Cerebellar cortex (tissue), 1 donor: ENCODE data around the gene OSBPL7.
A peak's percentile ranks its signal among the peaks of the same experiment; 100 is the strongest.

Experiments used
- DNase-seq: peaks from one replicate; pipeline ENCODE4 v3.0.0-alpha.2; 2015; ENCODE audit warnings: low spot score

Gene OSBPL7, protein sequence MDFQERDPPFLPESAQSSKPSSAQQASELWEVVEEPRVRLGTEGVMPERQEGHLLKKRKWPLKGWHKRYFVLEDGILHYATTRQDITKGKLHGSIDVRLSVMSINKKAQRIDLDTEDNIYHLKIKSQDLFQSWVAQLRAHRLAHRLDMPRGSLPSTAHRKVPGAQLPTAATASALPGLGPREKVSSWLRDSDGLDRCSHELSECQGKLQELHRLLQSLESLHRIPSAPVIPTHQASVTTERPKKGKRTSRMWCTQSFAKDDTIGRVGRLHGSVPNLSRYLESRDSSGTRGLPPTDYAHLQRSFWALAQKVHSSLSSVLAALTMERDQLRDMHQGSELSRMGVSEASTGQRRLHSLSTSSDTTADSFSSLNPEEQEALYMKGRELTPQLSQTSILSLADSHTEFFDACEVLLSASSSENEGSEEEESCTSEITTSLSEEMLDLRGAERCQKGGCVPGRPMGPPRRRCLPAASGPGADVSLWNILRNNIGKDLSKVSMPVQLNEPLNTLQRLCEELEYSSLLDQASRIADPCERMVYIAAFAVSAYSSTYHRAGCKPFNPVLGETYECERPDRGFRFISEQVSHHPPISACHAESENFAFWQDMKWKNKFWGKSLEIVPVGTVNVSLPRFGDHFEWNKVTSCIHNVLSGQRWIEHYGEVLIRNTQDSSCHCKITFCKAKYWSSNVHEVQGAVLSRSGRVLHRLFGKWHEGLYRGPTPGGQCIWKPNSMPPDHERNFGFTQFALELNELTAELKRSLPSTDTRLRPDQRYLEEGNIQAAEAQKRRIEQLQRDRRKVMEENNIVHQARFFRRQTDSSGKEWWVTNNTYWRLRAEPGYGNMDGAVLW

GRCh38 chr17:47821424-47822391, at the start of gene OSBPL7:
Gene OSBPL7 (minus strand): TSS chr17:47821794. CDS start chr17:47820278, 1,516 bp downstream.
- peak; percentile 77 for DNase-seq

- DNase-seq, result no peak
Measured at GRCh38 chr17:47871048-47871447, 49.5 kb upstream of the OSBPL7 start.

DNA sequence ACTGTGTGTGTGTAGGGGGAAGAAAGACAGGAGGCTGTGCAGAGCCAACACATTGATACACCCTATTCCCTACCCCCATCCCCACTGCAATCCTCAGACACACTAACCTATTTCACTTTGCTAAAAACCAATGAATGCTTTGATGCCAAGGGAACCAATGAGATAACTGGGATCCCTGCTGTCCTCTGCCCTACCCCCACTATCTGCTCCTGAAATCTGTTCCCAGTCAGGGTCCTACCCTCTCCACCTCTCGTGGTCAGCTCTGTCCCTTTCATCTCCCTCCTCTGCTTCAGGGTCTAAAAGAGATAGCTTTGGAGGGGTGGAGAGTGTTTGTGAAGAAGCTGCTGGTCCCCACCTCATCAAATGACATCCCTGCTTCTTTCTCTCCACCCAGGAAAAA, 48.5 kb upstream of the OSBPL7 start:
- DNase-seq, result no peak

GRCh38 chr17:47869114-47869513, 47.5 kb upstream of the OSBPL7 start:
- DNase-seq, result no peak

- no peak for DNase-seq
Measured at GRCh38 chr17:47867813-47868533, 46.4 kb upstream of the OSBPL7 start.

GRCh38 chr17:47866941-47867340, 45.3 kb upstream of the OSBPL7 start:
- no peak for DNase-seq

DNA sequence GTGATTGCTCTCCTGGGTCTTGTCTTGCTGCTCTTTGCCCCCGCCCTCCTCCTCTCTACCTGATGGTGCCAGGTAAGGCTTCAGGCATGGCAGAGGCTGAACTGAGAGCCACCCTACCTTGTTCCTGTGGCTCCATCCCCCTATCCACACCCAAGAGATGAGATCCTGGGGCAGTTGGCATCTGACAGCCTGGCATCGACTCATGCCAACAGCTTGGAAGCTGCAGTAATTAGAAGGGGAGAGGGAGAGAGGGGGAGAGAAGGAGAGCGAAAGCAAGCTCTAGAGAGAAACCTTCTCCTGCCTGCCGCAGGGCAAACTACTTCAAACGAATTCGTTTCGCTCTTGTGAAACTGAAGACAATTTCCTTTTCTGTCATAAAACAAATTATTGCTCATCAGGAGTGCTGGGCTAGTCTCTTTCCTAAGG, 43.2 kb upstream of the OSBPL7 start:
- no peak for DNase-seq

DNA sequence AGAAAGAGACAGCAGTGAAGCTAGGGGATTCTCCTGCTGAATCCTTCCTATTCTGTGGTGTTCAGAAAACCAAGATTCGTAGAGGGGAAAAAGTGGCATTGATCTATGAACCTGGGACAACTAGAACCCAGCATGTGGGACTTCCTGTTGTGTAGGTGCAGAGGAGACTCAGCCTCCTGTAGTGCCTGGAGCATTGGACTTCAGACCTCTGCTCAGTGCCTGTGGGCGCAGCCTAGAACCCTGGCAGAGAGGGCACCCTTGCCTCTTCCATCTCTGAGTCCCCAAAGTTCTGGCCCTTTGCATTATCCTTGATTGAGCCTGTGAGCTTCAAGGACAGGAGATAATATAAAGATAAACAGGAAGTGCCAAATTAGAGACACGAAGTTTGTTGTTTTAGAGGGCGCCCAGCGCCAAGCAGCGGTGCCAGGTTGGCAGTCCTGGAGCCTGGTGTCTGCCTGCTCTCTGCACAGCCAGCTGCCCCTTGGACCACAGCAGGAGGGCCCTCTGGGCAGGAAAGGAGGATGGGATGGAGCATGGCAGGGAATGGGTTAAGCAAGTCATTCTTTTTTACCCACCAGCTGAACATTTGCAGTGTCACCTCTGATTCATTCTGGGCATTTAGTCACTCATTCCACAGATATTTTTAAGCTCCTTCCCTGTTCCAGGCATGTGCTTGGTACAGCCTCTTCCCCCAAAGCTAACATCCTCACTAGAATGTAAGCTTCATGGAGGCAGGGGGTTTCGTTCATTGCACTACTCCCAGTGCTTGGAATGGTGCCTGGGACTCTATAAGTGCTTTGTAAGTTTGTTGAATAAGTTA, 41.2 kb upstream of the OSBPL7 start:
- no peak for DNase-seq

GRCh38 chr17:47860386-47860785, 38.8 kb upstream of the OSBPL7 start:
- no peak for DNase-seq

DNA sequence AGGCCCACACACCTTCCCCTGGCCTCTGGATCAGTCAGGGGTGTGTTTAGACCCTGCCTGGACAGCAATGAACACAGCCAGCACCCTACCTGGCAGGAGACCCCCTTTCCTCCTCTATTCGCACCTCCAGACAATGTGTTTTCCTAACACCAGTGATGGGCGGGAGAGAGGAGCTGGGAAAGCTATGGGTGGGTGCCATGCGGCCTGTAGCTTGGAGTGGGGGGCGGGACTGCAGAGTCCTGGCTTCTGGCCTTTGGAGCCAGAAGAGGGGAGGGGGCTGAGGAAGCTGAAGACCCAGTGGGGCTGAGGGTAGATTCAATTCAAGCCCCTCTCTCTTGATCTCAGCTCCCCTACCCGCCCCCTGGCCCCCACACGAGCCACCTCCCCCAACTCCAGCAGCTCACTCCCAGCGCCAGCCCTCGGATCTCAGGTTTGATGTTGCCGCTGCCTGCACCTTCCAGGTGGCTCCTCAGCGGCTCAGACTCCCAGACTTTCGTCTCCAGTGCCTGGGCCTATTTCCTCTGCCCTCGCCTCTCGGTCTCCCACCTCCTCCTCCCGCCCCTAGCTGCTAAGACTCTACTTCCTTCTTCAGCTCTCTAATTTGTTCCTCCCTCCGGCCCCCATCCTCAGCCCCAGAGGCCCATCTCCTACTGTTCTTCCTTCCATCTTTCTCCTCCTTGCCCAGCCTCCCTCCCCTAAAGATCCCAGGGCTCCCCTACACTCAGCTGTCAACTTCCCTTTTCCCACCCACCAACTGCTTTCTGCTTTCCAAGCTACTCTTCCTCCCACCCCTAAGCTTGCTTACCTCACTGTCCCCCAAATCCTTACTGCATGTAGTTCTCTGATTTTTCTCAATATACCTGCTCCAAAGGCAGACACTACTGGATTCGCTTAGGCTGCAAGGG, 36.2 kb upstream of the OSBPL7 start:
- no peak for DNase-seq

- no peak for DNase-seq
Measured at GRCh38 chr17:47856830-47857229, 35.2 kb upstream of the OSBPL7 start.

DNA sequence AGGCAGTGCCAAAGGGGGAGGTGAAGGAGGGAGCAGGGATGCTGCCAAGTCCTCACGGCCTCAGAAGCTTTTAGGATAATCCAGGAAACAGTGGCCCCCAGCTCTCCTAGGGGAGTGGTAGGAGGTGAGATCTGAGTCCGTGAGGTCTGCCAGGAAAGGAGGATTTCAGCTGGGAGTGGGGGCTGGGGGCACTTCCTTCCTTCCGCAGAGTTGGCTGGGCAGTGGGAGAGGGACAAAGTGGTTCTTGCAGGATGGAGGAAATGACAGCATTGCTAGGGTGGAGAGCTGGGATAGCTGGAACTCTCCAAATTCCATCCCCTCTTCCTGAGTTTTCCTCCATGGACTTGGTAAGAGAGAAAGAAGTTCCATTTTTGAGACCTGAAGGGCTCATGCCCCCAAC, 34.1 kb upstream of the OSBPL7 start:
- no peak for DNase-seq

- DNase-seq, result no peak
Measured at GRCh38 chr17:47853616-47854015, 32.0 kb upstream of the OSBPL7 start.

GRCh38 chr17:47852113-47852949, 30.7 kb upstream of the OSBPL7 start:
- no peak for DNase-seq

DNA sequence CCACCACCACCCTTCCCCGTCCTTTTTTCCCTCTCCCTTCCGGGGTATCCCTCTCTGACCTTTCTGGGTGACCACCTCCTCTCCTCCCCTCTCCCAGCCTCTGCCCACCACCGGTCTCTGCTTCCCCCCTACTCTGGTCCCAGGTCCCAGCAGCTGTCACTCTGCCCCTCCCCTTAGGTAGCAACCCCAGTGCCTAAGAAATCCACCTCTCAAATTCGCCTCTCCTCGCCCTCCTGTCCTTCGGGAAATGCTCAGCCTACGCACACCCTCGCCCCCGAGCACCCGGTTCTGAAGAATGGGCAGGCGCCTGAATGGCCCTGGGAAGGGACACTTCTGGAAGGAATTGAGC, 30.1 kb upstream of the OSBPL7 start:
- DNase-seq, result no peak

DNA sequence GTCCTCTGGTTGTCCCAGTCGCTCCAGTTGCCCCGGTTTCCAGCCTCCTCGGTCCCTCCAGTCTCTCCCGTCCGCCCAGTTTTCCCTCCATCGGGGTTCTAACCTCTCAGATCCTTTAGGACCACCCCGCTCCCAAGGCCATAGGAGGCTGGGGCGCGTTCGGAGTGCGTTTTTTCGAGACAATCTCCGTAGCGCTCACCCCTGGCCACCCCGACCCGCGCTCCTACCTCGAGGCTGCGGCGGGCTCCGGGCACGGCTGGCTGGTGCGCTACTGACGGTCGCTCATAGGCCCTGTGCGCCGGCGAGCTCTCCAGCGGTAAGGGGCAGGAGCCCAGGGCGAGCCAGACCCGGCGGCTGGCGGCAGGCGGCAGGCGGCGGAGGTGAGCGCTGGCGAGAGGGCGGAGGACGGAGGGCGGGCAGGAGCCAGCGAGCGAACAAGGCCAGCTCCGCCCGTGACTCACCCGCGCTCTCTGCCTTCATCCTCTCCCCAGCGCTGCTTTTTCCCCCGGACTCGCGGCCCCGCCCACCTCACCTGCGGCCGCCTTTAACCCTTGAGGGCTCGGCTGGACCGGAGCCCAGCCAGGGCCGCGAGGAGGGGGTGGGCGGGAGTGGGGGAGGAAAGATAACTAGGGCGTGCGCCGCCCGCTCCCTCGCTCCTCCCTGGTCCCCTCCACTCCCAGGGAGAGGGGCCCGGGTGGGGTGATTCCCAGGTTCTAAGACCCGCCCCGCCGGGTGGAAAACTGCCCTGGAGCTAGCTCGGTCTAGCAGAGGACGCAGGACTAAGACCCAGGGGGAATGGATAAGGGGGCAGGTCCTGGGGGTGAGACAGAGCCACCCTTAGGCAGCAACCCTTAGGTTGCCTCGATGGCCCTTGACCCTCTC, 29.3 kb upstream of the OSBPL7 start, which contains the start of gene SP6:
SP6 (minus strand) TSS at position 472 of the 882 bp plus-strand sequence. CDS start 2,734 bp downstream, outside the sequence.
- peak; percentile 70 for DNase-seq

DNA sequence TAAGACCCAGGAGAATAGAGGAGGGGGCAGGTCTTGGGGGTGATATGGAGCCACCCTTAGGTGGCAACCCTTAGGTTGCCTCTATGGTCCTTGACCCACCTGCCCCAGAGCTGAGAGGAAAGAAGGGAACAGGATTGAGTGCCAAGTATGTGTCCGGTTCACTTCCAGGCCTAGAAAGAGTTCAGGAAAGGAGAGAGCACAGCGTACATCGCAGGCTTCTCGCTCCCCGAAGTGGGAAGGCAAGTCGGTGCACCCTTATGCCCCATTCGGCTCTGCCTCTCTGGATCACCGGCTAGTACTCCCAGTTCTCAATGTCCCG, 28.7 kb upstream of the OSBPL7 start:
- peak; percentile 19 for DNase-seq

- no peak for DNase-seq
Measured at GRCh38 chr17:47848198-47848513, 26.6 kb upstream of the OSBPL7 start.
